ENCODE data around the gene ZNF74.
"Not testable (repeated sequence)": the region's sequence is repeated elsewhere in the genome, so short reads cannot be mapped to it uniquely, and the experiment has no call there.

ZNF74 gene

GRCh38 chr22:20414059-20414440 lies 20.1 kb downstream of the ZNF74 start:
- no peak for TF ChIP-seq CTCF (IDR thresholded peaks at IDR 0.05; ENCODE audit: poor library complexity, severe bottlenecking)
- H3K4me3 ChIP-seq (ENCODE audit: severe bottlenecking): no peak overlapping the region
- no peak for ATAC-seq (ENCODE audit: low read depth)

GRCh38 chr22:20414450-20414849 lies 20.5 kb downstream of the ZNF74 start:
- H3K27me3 ChIP-seq (ENCODE audit: insufficient read depth, poor library complexity, severe bottlenecking): no peaks in the 10 kb centered on the region
- TF ChIP-seq CTCF (IDR thresholded peaks at IDR 0.05; ENCODE audit: poor library complexity, severe bottlenecking): no peak
- no peak overlapping the region for H3K27ac ChIP-seq (ENCODE audit: poor library complexity, severe bottlenecking)
- H3K4me3 ChIP-seq (ENCODE audit: severe bottlenecking): no peak overlapping the region
- H3K4me1 ChIP-seq (ENCODE audit: insufficient read depth, poor library complexity, severe bottlenecking): no peaks in the 10 kb centered on the region
- DNase-seq (ENCODE audit: low spot score) (no peak), ATAC-seq (ENCODE audit: low read depth) (no peak)
- H3K36me3 ChIP-seq (ENCODE audit: low read depth): no peaks in the 10 kb centered on the region
- no peaks in the 10 kb centered on the region for H3K9me3 ChIP-seq (ENCODE audit: severe bottlenecking)

More at GRCh38 chr22:20414059-20414440, 20.1 kb downstream of the ZNF74 start:
- Histone ChIP-seq H3K27me3 (ENCODE audit: insufficient read depth, poor library complexity, severe bottlenecking) (no peaks in the 10 kb centered on the region), H3K9me3 (ENCODE audit: severe bottlenecking) (no peaks in the 10 kb centered on the region), H3K36me3 (ENCODE audit: low read depth) (no peaks in the 10 kb centered on the region), H3K4me1 (ENCODE audit: insufficient read depth, poor library complexity, severe bottlenecking) (no peaks in the 10 kb centered on the region), H3K27ac (ENCODE audit: poor library complexity, severe bottlenecking) (no peak overlapping the region)
- no peak for DNase-seq (ENCODE audit: low spot score)

- not testable (repeated sequence) for H3K27ac ChIP-seq (ENCODE audit: poor library complexity, severe bottlenecking); ATAC-seq (ENCODE audit: low read depth); H3K9me3 ChIP-seq (ENCODE audit: severe bottlenecking); H3K27me3 ChIP-seq (ENCODE audit: insufficient read depth, poor library complexity, severe bottlenecking); H3K4me3 ChIP-seq (ENCODE audit: severe bottlenecking); H3K4me1 ChIP-seq (ENCODE audit: insufficient read depth, poor library complexity, severe bottlenecking); H3K36me3 ChIP-seq (ENCODE audit: low read depth)
- DNase-seq (ENCODE audit: low spot score): peak; percentile 6
Measured at GRCh38 chr22:20415241-20415640, 21.3 kb downstream of the ZNF74 start.

GRCh38 chr22:20415699-20416098 lies 21.7 kb downstream of the ZNF74 start:
- not testable (repeated sequence) for H3K27ac ChIP-seq (ENCODE audit: poor library complexity, severe bottlenecking); H3K27me3 ChIP-seq (ENCODE audit: insufficient read depth, poor library complexity, severe bottlenecking); ATAC-seq (ENCODE audit: low read depth); H3K4me3 ChIP-seq (ENCODE audit: severe bottlenecking); H3K4me1 ChIP-seq (ENCODE audit: insufficient read depth, poor library complexity, severe bottlenecking); H3K36me3 ChIP-seq (ENCODE audit: low read depth); H3K9me3 ChIP-seq (ENCODE audit: severe bottlenecking); DNase-seq (ENCODE audit: low spot score)

GRCh38 chr22:20418211-20418788 lies 24.3 kb downstream of the ZNF74 start:
- Histone ChIP-seq H3K27ac (ENCODE audit: poor library complexity, severe bottlenecking) (no peak overlapping the region), H3K4me1 (ENCODE audit: insufficient read depth, poor library complexity, severe bottlenecking) (no peaks in the 10 kb centered on the region), H3K4me3 (ENCODE audit: severe bottlenecking) (peak overlapping the region; percentile 22), H3K9me3 (ENCODE audit: severe bottlenecking) (no peaks in the 10 kb centered on the region), H3K36me3 (ENCODE audit: low read depth) (no peaks in the 10 kb centered on the region), H3K27me3 (ENCODE audit: insufficient read depth, poor library complexity, severe bottlenecking) (no peaks in the 10 kb centered on the region)
- peak; percentile 70 for DNase-seq (ENCODE audit: low spot score)
- ATAC-seq (ENCODE audit: low read depth): peak; percentile 69
- peak; percentile 93 for TF ChIP-seq CTCF (IDR thresholded peaks at IDR 0.05; ENCODE audit: poor library complexity, severe bottlenecking)

- Histone ChIP-seq H3K27me3 (ENCODE audit: insufficient read depth, poor library complexity, severe bottlenecking) (no peaks in the 10 kb centered on the region), H3K27ac (ENCODE audit: poor library complexity, severe bottlenecking) (no peak overlapping the region), H3K9me3 (ENCODE audit: severe bottlenecking) (no peaks in the 10 kb centered on the region), H3K36me3 (ENCODE audit: low read depth) (no peaks in the 10 kb centered on the region), H3K4me1 (ENCODE audit: insufficient read depth, poor library complexity, severe bottlenecking) (no peaks in the 10 kb centered on the region), H3K4me3 (ENCODE audit: severe bottlenecking) (no peak overlapping the region)
- TF ChIP-seq CTCF (IDR thresholded peaks at IDR 0.05; ENCODE audit: poor library complexity, severe bottlenecking): no peak
- no peak for ATAC-seq (ENCODE audit: low read depth)
- DNase-seq (ENCODE audit: low spot score): peak; percentile 6
Measured at GRCh38 chr22:20419664-20419951, 25.7 kb downstream of the ZNF74 start.

Measured in RWPE2 (cell line).